Fibroblast of villous mesenchyme (primary cell): Measurements from ENCODE around the gene CACNA1G. TPM values are rescaled to one million over a fixed set of nuclear protein-coding genes. Genes with fewer than 3 reads are reported as not detected.

ENCODE experiments used
- DNase-seq: peaks from one replicate; pipeline ENCODE4 v3.0.0-alpha.2; 2010; ENCODE audit warnings: low read depth
- H3K4me3 ChIP-seq: 2 replicates; pipeline ENCODE4 v1.5.1; 2011; ENCODE audit warnings: low read depth, mild to moderate bottlenecking, low read length
- total RNA-seq: library from RNA; depleted of rRNA; stranded (reverse); fragments of >200 nt; gene quantifications from 2 replicates; pipeline ENCODE4 v1.2.3, GENCODE V29; 2012
- TF ChIP-seq, protein P1 (sequence below): IDR thresholded peaks from 2 replicates; pipeline ENCODE4 v1.5.1; 2012; ENCODE audit warnings: low read depth, mild to moderate bottlenecking, low read length; ENCODE audit not compliant: insufficient read depth

CACNA1G gene
- total RNA-seq, 1 donor, result 0.43 TPM

DNA sequence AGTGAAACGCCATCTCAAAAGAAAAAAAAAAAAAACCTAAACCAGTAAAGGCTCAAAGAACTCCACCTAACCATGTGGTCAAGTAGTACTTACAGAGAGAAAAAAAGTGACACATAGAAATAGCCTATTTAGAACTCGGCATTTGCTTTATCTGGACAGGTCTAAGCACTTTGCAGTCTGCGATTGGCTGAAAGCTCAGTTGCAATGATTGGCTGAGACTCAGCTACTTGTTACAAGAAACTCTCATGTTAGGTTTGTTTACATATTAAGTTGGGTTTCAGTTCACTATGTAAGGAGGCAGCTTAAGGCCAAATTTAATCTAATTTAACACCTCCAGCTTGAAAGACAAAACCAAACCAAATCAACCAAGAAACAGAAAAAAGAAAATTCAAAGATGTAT, 93.2 kb downstream of the CACNA1G start:
- no peak for DNase-seq
- TF ChIP-seq, protein P1, sequence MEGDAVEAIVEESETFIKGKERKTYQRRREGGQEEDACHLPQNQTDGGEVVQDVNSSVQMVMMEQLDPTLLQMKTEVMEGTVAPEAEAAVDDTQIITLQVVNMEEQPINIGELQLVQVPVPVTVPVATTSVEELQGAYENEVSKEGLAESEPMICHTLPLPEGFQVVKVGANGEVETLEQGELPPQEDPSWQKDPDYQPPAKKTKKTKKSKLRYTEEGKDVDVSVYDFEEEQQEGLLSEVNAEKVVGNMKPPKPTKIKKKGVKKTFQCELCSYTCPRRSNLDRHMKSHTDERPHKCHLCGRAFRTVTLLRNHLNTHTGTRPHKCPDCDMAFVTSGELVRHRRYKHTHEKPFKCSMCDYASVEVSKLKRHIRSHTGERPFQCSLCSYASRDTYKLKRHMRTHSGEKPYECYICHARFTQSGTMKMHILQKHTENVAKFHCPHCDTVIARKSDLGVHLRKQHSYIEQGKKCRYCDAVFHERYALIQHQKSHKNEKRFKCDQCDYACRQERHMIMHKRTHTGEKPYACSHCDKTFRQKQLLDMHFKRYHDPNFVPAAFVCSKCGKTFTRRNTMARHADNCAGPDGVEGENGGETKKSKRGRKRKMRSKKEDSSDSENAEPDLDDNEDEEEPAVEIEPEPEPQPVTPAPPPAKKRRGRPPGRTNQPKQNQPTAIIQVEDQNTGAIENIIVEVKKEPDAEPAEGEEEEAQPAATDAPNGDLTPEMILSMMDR, result no peak
- no peak overlapping the region for H3K4me3 ChIP-seq

DNA sequence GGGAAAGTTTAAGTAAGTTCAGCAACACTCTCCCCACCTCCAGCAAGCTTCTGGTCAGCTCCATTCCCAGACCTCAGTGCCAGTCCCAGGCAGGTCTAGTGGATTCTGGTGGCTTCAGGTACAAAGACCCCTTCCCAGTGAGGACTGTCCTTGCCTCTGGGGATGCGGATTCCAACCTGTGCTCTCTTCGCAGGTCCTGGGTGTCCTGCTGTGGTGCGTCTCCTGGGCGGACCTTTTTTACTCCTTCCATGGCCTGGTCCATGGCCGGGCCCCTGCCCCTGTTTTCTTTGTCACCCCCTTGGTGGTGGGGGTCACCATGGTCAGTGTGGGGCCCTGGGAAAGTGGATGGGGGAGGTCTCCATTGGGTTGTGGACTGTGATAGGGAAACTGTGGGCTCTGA, 96.0 kb downstream of the CACNA1G start:
- TF ChIP-seq, protein P1, result no peak
- no peak overlapping the region for H3K4me3 ChIP-seq
- no peak for DNase-seq

GRCh38 chr17:50657054-50657453, 96.5 kb downstream of the CACNA1G start:
- no peak overlapping the region for H3K4me3 ChIP-seq
- no peak for DNase-seq
- TF ChIP-seq, protein P1, result no peak

- no peak overlapping the region for H3K4me3 ChIP-seq
- TF ChIP-seq, protein P1, result no peak
- DNase-seq, result no peak
Observed at GRCh38 chr17:50657627-50658026, 97.1 kb downstream of the CACNA1G start.

- H3K4me3 ChIP-seq, result no peak overlapping the region
- TF ChIP-seq, protein P1, result no peak
- DNase-seq, result no peak
Observed at GRCh38 chr17:50658616-50659015, 98.1 kb downstream of the CACNA1G start.

DNA sequence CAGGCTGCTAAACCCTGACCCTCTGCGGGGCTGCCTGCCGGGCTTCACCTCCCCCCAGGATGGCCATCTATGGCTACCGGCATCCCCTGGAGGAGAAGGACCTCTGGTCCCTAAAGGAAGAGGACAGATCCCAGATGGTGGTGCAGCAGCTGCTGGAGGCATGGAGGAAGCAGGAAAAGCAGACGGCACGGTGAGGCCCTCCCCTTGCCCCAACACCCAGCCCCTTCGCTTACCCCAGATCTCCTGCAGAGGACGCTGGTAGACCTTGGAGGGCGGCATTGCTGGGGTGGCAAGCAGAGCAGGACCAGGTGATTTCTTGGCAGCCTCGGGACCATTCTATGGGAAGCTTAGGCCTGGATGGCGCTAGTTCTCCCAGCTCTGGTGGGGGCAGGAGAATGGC, 98.7 kb downstream of the CACNA1G start:
- TF ChIP-seq, protein P1, result no peak
- no peak for DNase-seq
- no peak overlapping the region for H3K4me3 ChIP-seq
